Breast epithelium (tissue), 3 donors: Measurements from ENCODE around the gene TMEM163.

Source experiments
- CTCF ChIP-seq, 3 donors: fragments of 450-650 bp; IDR thresholded peaks; one replicate each; pipeline ENCODE4 v1.5.1; 2016 to 2017; ENCODE audit warnings: antibody characterized with exemption in 3 of 3, mild to moderate bottlenecking in 3 of 3, moderate library complexity in 3 of 3
- POLR2A ChIP-seq: fragments of 450-650 bp; IDR thresholded peaks from one replicate; pipeline ENCODE4 v1.6.1; 2016; ENCODE audit warnings: antibody characterized with exemption, mild to moderate bottlenecking, moderate library complexity
- POLR2AphosphoS5 ChIP-seq, 3 donors: sonication (generic); formaldehyde crosslinking; IDR thresholded peaks; one replicate each; pipeline ENCODE4 v1.6.1; 2017; ENCODE audit warnings: antibody characterized with exemption in 3 of 3

GRCh38 chr2:134468164-134468563 lies 250.6 kb downstream of the TMEM163 start:
- TF ChIP-seq POLR2A (no peak), CTCF (IDR thresholded peaks at IDR 0.05) (no peak), POLR2AphosphoS5 (IDR thresholded peaks at IDR 0.05) (no peak)
